Endothelial cell of hepatic sinusoid (primary cell): Measurements from ENCODE around the gene MRPS33.
"Not testable (repeated sequence)": the region's sequence is repeated elsewhere in the genome, so short reads cannot be mapped to it uniquely, and the experiment has no call there.

Experiments
- in situ Hi-C: cut with HindIII; loops from 2 replicates; pipeline ENCODE4 v1.10.0; 2017; ENCODE audit warnings: low sequenced_read_pairs

MRPS33 gene

DNA sequence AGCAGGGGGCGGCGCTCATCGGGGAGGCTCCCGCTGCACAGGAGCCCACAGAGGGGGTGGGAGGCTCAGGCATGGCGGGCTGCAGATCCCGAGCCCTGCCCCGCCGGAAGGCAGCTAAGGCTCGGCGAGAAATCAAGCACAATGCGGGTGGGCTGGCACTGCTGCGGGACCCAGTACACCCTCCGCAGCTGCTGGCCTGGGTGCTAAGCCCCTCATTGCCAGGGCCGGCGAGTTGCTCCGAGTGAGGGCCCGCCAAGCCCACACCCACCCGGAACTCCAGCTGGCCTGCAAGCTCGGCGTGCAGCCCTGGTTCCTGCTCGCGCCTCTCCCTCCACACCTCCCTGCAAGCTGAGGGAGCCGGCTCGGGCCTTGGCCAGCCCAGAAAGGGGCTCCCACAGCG is 57.8 kb downstream of the MRPS33 start:
- in situ Hi-C loops, result not testable (repeated sequence)
